H54 (cell line): Measurements from ENCODE around the gene SCN7A.

ENCODE experiments used
- DNase-seq: peaks from one replicate; pipeline ENCODE4 v3.0.0; 2011; ENCODE audit warnings: low spot score, mixed read lengths; ENCODE audit not compliant: insufficient read length
- FAIRE-seq: peaks from 3 replicates; lab custom pipeline; 2011; peaks lifted over from hg19 to GRCh38; lab: Jason Lieb, UNC
- POLR2A ChIP-seq: IDR thresholded peaks from 2 replicates; pipeline ENCODE4 v1.6.1; 2011; ENCODE audit warnings: low read depth, mild to moderate bottlenecking, low read length

Gene SCN7A

DNA sequence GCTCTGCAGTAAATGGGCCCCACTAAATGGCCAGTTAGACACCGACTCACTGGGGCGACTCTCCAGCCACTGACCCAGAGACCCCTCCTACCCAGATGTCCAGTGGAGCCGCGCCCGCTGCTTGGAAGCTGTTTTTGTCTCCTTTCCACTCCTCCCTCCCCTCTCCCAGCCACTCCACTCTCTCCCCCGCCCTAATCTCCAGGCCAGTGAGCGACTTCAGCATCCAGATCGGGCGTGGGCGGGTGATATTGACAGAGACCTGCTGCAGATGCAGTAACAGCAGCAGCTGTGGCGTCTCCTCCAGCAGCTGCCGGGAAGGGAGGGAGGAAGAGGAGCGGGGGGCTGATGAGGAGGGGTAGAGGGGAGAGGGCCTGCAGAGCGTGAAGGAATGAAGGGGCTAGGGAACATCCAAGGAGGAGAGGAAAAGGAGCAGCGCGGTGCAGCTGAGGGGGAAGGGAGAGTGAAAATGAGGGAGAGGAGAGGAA lies at the start of gene SCN7A:
Gene SCN7A (minus strand): TSS at position 110 of the 485 bp plus-strand sequence. CDS start 16,553 bp downstream, outside the sequence.
- no peak for FAIRE-seq

GRCh38 chr2:166539340-166540162 lies 45.5 kb upstream of the SCN7A start:
- FAIRE-seq (peak; percentile 96), DNase-seq (peak; percentile 3)
- no peak for TF ChIP-seq POLR2A

More for the DNA sequence above, at the start of gene SCN7A:
- DNase-seq = peak; percentile 7
- no peak for TF ChIP-seq POLR2A

- FAIRE-seq (no peak), DNase-seq (no peak)
- TF ChIP-seq POLR2A = no peak
Measured at GRCh38 chr2:166536111-166536510, 42.1 kb upstream of the SCN7A start.

GRCh38 chr2:166521155-166521554 lies 27.1 kb upstream of the SCN7A start:
- no peak for TF ChIP-seq POLR2A
- DNase-seq = no peak
- no peak for FAIRE-seq

GRCh38 chr2:166520604-166521003 lies 26.6 kb upstream of the SCN7A start:
- no peak for TF ChIP-seq POLR2A
- no peak for FAIRE-seq

DNA sequence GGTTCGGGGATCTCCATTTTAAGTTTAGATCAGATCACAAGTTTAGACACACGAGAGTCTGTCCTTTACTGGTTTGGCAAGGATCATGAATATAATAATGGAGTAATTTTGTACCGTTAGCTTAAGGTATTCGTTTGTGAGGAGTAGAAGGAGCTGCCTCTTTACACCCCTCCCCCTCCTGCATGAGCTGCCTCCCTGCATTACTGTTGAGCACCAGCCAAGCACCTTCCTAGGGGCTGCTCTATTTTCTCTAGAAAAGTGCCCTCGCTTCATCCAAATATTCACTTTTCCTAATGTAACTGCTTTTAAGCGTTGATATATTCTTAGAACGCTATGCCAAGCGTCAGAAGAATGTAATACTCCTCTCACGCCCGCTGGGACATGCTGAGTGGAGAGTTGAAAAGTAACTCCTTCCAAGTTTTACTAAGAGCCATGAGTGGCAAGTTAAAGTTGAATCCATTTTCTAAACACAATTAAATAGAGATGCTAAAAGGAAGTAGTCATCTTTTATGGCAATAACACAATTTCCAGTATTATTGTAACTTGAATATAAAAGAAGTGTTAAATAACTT lies 25.4 kb upstream of the SCN7A start:
- FAIRE-seq (no peak), DNase-seq (no peak)
- no peak for TF ChIP-seq POLR2A

More at GRCh38 chr2:166520604-166521003, 26.6 kb upstream of the SCN7A start:
- DNase-seq = no peak

DNA sequence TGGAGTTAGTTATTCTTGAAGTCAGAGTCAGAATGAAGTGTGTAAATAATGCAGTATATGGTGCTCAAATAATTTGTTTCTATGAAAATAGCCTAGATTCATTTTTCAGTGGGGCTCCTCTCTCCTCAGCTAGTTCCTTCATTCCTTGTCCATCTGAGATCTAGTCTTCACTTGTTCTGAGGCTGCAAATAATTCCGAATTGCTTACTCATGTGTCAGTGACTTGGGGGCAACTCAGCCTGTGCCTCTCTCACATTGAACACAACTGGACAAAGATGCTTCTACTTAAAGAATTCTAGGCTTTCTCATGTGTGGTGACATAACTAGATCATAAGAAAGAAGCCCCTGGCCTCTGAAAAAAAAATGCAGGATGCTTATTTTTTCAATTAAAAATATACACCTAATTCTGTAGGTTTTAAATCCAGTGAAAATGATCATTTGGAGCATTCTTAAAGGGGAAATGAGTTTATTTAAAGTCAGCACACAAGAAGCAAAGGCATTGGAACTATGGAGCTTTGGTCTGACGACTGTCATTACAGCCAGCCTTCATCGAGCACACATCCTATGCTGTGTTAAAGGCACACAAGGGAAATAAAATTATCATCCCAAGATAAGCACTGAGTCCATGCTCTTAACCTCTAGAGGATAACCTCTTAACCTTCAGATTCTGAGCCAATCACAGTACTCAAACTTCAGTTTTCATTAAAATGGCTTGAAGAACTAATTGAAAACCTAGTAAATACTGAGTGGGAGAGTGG lies 24.8 kb upstream of the SCN7A start:
- no peak for TF ChIP-seq POLR2A
- FAIRE-seq (no peak), DNase-seq (no peak)

DNA sequence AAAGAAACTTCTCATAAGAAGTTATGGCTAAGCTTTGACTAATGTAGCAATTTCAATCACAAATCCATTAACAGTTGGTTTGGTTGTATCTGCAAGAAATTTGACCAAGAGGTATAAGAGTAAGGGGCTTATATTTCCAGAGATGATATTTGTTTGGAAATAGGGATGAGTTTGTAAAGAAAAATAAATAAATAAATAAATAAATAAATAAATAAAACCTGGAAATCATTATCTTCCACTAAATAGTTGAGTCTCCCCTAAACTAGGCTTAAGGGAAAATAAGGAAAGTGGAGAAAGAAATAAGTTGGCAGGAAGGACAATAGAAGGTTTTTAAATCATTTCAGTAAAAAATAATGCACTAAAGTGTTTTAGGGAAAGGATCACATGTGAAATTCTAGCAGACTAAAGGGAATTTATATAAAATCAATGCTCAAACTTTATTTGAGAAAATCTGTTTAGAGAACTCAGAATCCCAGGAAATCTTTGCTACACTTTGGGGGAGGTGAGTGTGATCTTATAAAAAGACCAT lies 23.5 kb upstream of the SCN7A start:
- DNase-seq (no peak), FAIRE-seq (no peak)
- no peak for TF ChIP-seq POLR2A

GRCh38 chr2:166516712-166517303 lies 22.8 kb upstream of the SCN7A start:
- TF ChIP-seq POLR2A = no peak
- DNase-seq = no peak
- peak; percentile 33 for FAIRE-seq

GRCh38 chr2:166513952-166514351 lies 19.9 kb upstream of the SCN7A start:
- TF ChIP-seq POLR2A = no peak
- FAIRE-seq (no peak), DNase-seq (no peak)

DNA sequence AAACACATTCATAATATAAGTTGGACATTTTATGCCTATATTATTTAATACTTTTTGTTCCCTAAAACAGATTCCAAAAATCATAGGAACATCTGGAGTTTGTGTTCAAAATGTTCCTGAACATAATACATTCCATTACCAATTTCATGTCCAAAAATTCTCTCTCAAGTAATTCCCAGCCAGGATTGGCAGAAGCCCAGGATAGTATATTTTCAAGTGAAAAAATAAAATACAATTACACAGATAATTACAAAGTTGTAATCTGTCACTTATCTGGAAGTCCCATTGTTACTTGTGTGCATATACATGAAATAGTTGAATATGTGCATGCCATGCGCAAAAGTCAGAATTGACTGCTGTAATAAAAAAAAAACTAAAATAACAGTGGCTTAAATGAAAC lies 5.2 kb upstream of the SCN7A start:
- TF ChIP-seq POLR2A = no peak
- DNase-seq (no peak), FAIRE-seq (no peak)

GRCh38 chr2:166491461-166491860 lies 2.6 kb downstream of the SCN7A start:
- no peak for TF ChIP-seq POLR2A
- FAIRE-seq (no peak), DNase-seq (no peak)

GRCh38 chr2:166487171-166487570 lies 6.9 kb downstream of the SCN7A start:
- DNase-seq (no peak), FAIRE-seq (no peak)
- TF ChIP-seq POLR2A = no peak
